GM18499 (cell line): ENCODE measurements around the gene GCHFR.

Experiments
- ATAC-seq: cut with Tn5 transposase; IDR thresholded peaks from one replicate; pipeline ENCODE4 v1.9.1; 2021; ENCODE audit warnings: moderate number of reproducible peaks; ENCODE audit not compliant: insufficient read depth, unreplicated experiment

The GCHFR gene

GRCh38 chr15:40807888-40808461 lies 44.1 kb downstream of the GCHFR start:
- no peak for ATAC-seq

DNA sequence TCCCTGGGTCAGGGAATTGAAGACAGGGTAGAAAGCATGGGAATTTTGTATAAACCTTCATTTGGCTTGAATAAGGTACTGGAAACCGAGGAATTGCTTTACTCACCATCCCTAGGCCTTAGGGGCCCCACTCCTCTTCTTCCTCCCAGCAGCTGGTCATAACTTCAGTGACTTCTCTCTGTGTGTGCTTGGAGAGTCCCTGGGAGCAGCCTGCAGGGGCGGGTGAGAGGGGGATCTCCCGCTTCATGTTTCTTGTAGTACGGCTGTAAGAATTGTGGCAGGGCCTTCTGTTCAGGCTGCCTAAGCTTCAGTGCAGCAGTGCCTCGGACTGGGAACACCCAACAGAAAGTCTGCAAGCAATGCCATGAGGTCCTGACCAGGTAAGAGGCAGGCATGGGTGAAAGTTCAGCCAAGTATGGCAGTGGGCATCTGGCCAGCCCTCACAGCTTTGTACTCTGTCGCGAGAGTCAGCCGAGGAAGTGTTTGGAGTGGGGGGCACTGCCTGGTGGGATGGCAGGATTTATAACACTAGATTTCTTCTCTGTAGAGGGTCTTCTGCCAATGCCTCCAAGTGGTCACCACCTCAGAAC lies 45.1 kb downstream of the GCHFR start:
- ATAC-seq = no peak

- ATAC-seq = no peak
Measured at GRCh38 chr15:40812721-40813425, 49.0 kb downstream of the GCHFR start.

DNA sequence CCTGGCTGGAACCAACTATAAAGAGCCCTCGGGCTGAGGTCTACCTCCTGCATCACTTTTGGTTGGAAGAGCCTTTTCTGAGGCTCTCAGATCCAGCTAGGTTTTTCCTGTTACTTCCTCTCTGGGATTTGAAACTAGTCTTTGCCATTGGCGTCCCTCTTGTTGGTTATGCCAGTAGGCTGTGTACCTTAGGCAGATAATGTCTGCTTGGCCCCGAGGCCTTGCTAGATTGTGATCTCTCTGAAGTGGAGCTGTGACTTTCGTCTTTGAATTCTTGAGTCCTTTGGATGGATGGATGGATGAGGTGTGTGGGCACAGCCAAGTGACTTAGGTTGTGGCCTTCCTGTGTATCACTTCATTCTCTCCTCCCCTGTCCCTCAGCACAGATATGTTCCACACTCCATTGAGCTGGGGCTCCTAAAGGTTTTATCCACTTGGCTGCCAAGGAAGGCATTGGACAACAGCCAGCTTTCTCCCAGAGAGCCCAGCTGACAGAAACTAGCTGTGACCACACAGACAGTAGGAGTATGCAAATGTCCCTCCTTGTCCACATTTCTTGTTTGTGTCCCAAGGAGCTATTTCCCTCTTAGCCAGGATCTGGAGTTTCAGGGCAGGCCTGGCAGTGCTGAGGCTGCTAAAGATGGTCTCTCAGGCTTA lies 51.3 kb downstream of the GCHFR start:
- no peak for ATAC-seq
